SU-DHL-6 (cell line): ENCODE results near the gene POLR2E.

Source experiments
- H2AFZ ChIP-seq: fragments of 200-600 bp; sonication (generic); 2 replicates; pipeline ENCODE4 v1.6.1; 2014; ENCODE audit warnings: low read depth, mild to moderate bottlenecking, moderate library complexity, mixed read lengths, antibody characterized with exemption, low read length; ENCODE audit not compliant: severe bottlenecking
- H3F3A ChIP-seq: fragments of 200-600 bp; shearing (Covaris generic); 2 replicates; pipeline ENCODE4 v1.6.0; 2016; ENCODE audit warnings: antibody characterized with exemption, mild to moderate bottlenecking; ENCODE audit not compliant: insufficient read depth
- H3K27ac ChIP-seq: fragments of 200-600 bp; sonication (generic); 2 replicates; pipeline ENCODE4 v1.5.1; 2016; ENCODE audit warnings: low read depth, mild to moderate bottlenecking, low read length, moderate library complexity, mixed read lengths
- H3K27me3 ChIP-seq: fragments of 200-600 bp; sonication (generic), shearing (Covaris generic); 2 replicates; pipeline ENCODE4 v1.6.0; 2014; ENCODE audit warnings: mild to moderate bottlenecking, low read length
- H3K36me3 ChIP-seq: fragments of 200-600 bp; sonication (generic); 2 replicates; pipeline ENCODE4 v1.6.1; 2014; ENCODE audit warnings: mild to moderate bottlenecking, low read length, mixed read lengths
- H3K4me2 ChIP-seq: fragments of 300-600, 200-600 bp; shearing (Covaris generic), sonication (generic); 2 replicates; pipeline ENCODE4 v1.6.0; 2014; ENCODE audit warnings: low read length, low read depth, mild to moderate bottlenecking; ENCODE audit not compliant: poor library complexity, severe bottlenecking
- H3K4me3 ChIP-seq: fragments of 200-600 bp; sonication (generic); 2 replicates; pipeline ENCODE4 v1.5.1; 2014; ENCODE audit warnings: antibody characterized with exemption, low read length, mild to moderate bottlenecking, mixed read lengths; ENCODE audit not compliant: insufficient read depth, poor library complexity, severe bottlenecking
- H3K79me2 ChIP-seq: fragments of 200-600 bp; sonication (generic); 2 replicates; pipeline ENCODE4 v1.6.1; 2014; ENCODE audit warnings: mild to moderate bottlenecking, low read length, moderate library complexity; ENCODE audit not compliant: insufficient read depth
- H3K9ac ChIP-seq: fragments of 200-600 bp; sonication (generic); 2 replicates; pipeline ENCODE4 v1.7.0; 2014; ENCODE audit warnings: mild to moderate bottlenecking, low read length
- H3K9me2 ChIP-seq: fragments of 200-600 bp; sonication (generic); replicated peaks from 2 replicates; pipeline ENCODE4 v1.6.1; 2014; ENCODE audit warnings: low read length; ENCODE audit not compliant: insufficient read depth
- H3K9me3 ChIP-seq: fragments of 200-600 bp; sonication (generic); 2 replicates; pipeline ENCODE4 v1.6.1; 2014; ENCODE audit warnings: low read length, mixed read lengths; ENCODE audit not compliant: insufficient read depth
- H4K20me1 ChIP-seq: fragments of 200-600 bp; sonication (generic); 2 replicates; pipeline ENCODE4 v1.6.1; 2014; ENCODE audit warnings: low read depth, mild to moderate bottlenecking, antibody characterized with exemption, low read length, moderate library complexity, mixed read lengths
- CTCF ChIP-seq: fragments of 200-600 bp; sonication (generic); IDR thresholded peaks from one replicate; pipeline ENCODE4 v1.5.1; 2017; ENCODE audit warnings: antibody characterized with exemption, mild to moderate bottlenecking, low read length, moderate library complexity; ENCODE audit not compliant: insufficient read depth, poor library complexity, severe bottlenecking
- EZH2phosphoT487 ChIP-seq: fragments of 200-600 bp; sonication (generic), shearing (Covaris generic); conservative IDR thresholded peaks from 2 replicates; pipeline ENCODE4 v1.6.1; 2018; ENCODE audit warnings: mild to moderate bottlenecking, antibody characterized with exemption, low read length, moderate library complexity, mixed read lengths

Gene POLR2E

GRCh38 chr19:1094978-1095701 lies at the start of gene POLR2E:
POLR2E (minus strand) TSS chr19:1095375; CDS start chr19:1095315, 60 bp downstream.
- no peaks in the 10 kb centered on the region for H3K27me3 ChIP-seq
- no peaks in the 10 kb centered on the region for H4K20me1 ChIP-seq
- peak within 1 kb of the TSS; percentile 77 for H3K4me3 ChIP-seq
- no peaks in the 10 kb centered on the region for H3K9me3 ChIP-seq
- no peak for TF ChIP-seq CTCF
- TF ChIP-seq EZH2phosphoT487, result no peak
- peak within 1 kb of the TSS; percentile 63 for H2AFZ ChIP-seq
- H3F3A ChIP-seq, result no peaks in the 10 kb centered on the region
- peaks cover 23% of the 10 kb centered on the region for H3K79me2 ChIP-seq
- H3K9ac ChIP-seq, result peak within 1 kb of the TSS; percentile 82
- H3K4me2 ChIP-seq, result peak within 1 kb of the TSS; percentile 79
- H3K9me2 ChIP-seq, result no peaks in the 10 kb centered on the region
- H3K36me3 ChIP-seq, result no peaks in the 10 kb centered on the region
- H3K27ac ChIP-seq, result no peak within 1 kb of the TSS

GRCh38 chr19:1144741-1145140 lies 49.6 kb upstream of the POLR2E start:
- no peaks in the 10 kb centered on the region for H3K36me3 ChIP-seq
- no peaks in the 10 kb centered on the region for H4K20me1 ChIP-seq
- H3K27me3 ChIP-seq, result no peaks in the 10 kb centered on the region
- no peak for TF ChIP-seq CTCF
- no peak for TF ChIP-seq EZH2phosphoT487
- no peaks in the 10 kb centered on the region for H3K79me2 ChIP-seq
- no peak overlapping the region for H3K9ac ChIP-seq
- no peak overlapping the region for H2AFZ ChIP-seq
- H3K4me2 ChIP-seq, result no peak overlapping the region
- H3K9me2 ChIP-seq, result no peaks in the 10 kb centered on the region
- H3K27ac ChIP-seq, result no peak overlapping the region
- H3K9me3 ChIP-seq, result no peaks in the 10 kb centered on the region
- H3F3A ChIP-seq, result no peaks in the 10 kb centered on the region
- no peak overlapping the region for H3K4me3 ChIP-seq

- Histone ChIP-seq H3K4me2 (no peak overlapping the region), H3K36me3 (no peaks in the 10 kb centered on the region), H3K79me2 (no peaks in the 10 kb centered on the region), H3K27ac (no peak overlapping the region), H3K27me3 (no peaks in the 10 kb centered on the region), H3K9me3 (no peaks in the 10 kb centered on the region), H3K4me3 (no peak overlapping the region), H4K20me1 (no peaks in the 10 kb centered on the region), H3K9me2 (no peaks in the 10 kb centered on the region), H3F3A (no peaks in the 10 kb centered on the region), H2AFZ (no peak overlapping the region), H3K9ac (no peak overlapping the region)
- no peak for TF ChIP-seq CTCF
- TF ChIP-seq EZH2phosphoT487, result no peak
Measured at GRCh38 chr19:1143828-1144399, 48.7 kb upstream of the POLR2E start.
